Lung (tissue), 12 donors: ENCODE measurements around the gene PIEZO1. TPM values are rescaled to one million over a fixed set of nuclear protein-coding genes. Genes with fewer than 3 reads are reported as not detected.

ENCODE experiments used
- ATAC-seq: fragments of 200-7000 bp; cut with Tn5 transposase; one replicate; pipeline ENCODE4 v1.9.1; 2020; ENCODE audit warnings: moderate number of reproducible peaks; ENCODE audit not compliant: insufficient read depth, low FRiP score
- DNase-seq, 3 donors: peaks; one replicate each; pipeline ENCODE4 v3.0.0-alpha.2; 2013 to 2017
- H3K27ac ChIP-seq, 2 donors: one replicate each; pipeline ENCODE4 v1.5.1; 2013; ENCODE audit warnings: mild to moderate bottlenecking in 2 of 2, moderate library complexity in 2 of 2, control low read depth in 1 of 2, inconsistent platforms in 1 of 2, low read depth in 1 of 2, low read length in 1 of 2
- H3K27me3 ChIP-seq, 3 donors: one replicate each; pipeline ENCODE4 v1.5.1; 2013; ENCODE audit warnings: low read length in 2 of 3; ENCODE audit not compliant: control insufficient read depth in 3 of 3, insufficient read depth in 3 of 3
- H3K36me3 ChIP-seq, 4 donors: one replicate each; pipeline ENCODE4 v1.5.1; 2013; ENCODE audit warnings: low read length in 4 of 4, mild to moderate bottlenecking in 1 of 4, moderate library complexity in 1 of 4; ENCODE audit not compliant: control insufficient read depth in 4 of 4, insufficient read depth in 4 of 4
- H3K4me1 ChIP-seq, 5 donors: one replicate each; pipeline ENCODE4 v1.5.1; 2013; ENCODE audit warnings: low read length in 5 of 5, mild to moderate bottlenecking in 2 of 5, moderate library complexity in 1 of 5; ENCODE audit not compliant: control insufficient read depth in 5 of 5, insufficient read depth in 5 of 5
- H3K4me3 ChIP-seq: one replicate; pipeline ENCODE4 v1.5.1; 2013; ENCODE audit warnings: mild to moderate bottlenecking, control low read depth, moderate library complexity
- H3K9ac ChIP-seq, 2 donors: one replicate each; pipeline ENCODE4 v1.5.1; 2013; ENCODE audit warnings: low read length in 2 of 2, control low read depth in 1 of 2; ENCODE audit not compliant: insufficient read depth in 1 of 2
- H3K9me3 ChIP-seq, 4 donors: one replicate each; pipeline ENCODE4 v1.5.1; 2013; ENCODE audit warnings: low read length in 3 of 4, mild to moderate bottlenecking in 1 of 4, moderate library complexity in 1 of 4; ENCODE audit not compliant: control insufficient read depth in 4 of 4, insufficient read depth in 3 of 4
- WGBS, 2 donors: extraction: QIAGEN DNeasy Blood & Tissue Kit; methylation state at CpG; one replicate each; pipeline ENCODE4 v1.1.7; 2013; 5-methylcytosine and 5-hydroxymethylcytosine counted together
- polyA plus RNA-seq, 2 donors: library from polyadenylated mRNA; stranded (reverse); fragments of 200-250 nt; gene quantifications; one replicate each; pipeline ENCODE4 v1.2.1, GENCODE V29; 2013
- total RNA-seq, 2 donors: library from RNA; depleted of rRNA in 1 of 2; stranded (reverse); fragments of >200 nt in 1 of 2; gene quantifications; one replicate each; pipeline ENCODE4 v1.2.1, GENCODE V29; 2014 to 2021
- TF ChIP-seq, protein P1 (sequence below): IDR thresholded peaks from 2 replicates; pipeline ENCODE4 v1.5.1; 2012; ENCODE audit warnings: mild to moderate bottlenecking; ENCODE audit errors: control extremely low read depth, extremely low read depth
- donor health status: control.
- donor health status: control.
- donor health status: Bipolar disorder and iron deficiency.
- donor health status: healthy.
- donor health status: DM: yes; HTN: yes; CAD: no.

PIEZO1 gene
- total and polyA plus RNA-seq, 4 donors = 113 to 207 (median 190) TPM

DNA sequence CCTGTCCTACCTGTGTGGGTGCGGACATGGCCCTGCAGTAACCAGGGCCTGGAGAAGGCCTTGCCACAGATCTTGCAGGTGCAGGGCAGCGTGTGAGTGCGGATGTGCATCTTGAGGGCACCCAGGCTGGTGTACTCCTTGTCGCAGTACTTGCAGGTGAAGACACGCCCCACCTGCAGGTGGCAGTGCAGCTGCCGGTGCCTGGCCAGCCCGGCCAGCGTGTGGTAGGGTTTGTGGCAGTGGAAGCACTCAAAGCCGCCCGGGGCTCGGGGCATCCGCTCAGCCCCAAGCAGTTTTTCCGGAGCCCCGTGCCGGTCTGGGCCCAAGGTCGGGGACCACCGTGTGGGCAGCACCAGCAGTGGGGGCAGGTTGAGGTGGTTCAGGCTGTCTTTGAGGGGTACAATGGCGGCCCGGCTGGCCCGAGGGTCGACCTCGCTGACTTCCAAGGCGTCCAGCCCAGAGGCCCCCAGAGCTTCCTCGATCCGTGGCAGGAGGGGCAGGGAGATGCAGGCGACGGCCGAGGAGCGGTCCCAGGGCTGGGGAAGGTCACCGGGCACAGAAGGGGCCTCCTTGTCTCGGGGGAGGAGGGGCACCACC, 103.8 kb downstream of the PIEZO1 start:
- Histone ChIP-seq H3K9ac (no peak overlapping the region), H3K27me3 (peaks cover 0 to 33% (median 19%) of the 10 kb centered on the region in 3 donors), H3K27ac (no peak overlapping the region), H3K4me1 (peaks cover 0 to 4% (median 0%) of the 10 kb centered on the region in 5 donors), H3K9me3 (no peaks in the 10 kb centered on the region), H3K4me3 (no peak overlapping the region), H3K36me3 (no peaks in the 10 kb centered on the region)
- WGBS, 2 donors = 48 to 64% methylated on average over 30 to 31 of the region's 31 CpGs
- TF ChIP-seq, protein P1, sequence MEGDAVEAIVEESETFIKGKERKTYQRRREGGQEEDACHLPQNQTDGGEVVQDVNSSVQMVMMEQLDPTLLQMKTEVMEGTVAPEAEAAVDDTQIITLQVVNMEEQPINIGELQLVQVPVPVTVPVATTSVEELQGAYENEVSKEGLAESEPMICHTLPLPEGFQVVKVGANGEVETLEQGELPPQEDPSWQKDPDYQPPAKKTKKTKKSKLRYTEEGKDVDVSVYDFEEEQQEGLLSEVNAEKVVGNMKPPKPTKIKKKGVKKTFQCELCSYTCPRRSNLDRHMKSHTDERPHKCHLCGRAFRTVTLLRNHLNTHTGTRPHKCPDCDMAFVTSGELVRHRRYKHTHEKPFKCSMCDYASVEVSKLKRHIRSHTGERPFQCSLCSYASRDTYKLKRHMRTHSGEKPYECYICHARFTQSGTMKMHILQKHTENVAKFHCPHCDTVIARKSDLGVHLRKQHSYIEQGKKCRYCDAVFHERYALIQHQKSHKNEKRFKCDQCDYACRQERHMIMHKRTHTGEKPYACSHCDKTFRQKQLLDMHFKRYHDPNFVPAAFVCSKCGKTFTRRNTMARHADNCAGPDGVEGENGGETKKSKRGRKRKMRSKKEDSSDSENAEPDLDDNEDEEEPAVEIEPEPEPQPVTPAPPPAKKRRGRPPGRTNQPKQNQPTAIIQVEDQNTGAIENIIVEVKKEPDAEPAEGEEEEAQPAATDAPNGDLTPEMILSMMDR = no peak
- DNase-seq (no peak), ATAC-seq (no peak)

DNA sequence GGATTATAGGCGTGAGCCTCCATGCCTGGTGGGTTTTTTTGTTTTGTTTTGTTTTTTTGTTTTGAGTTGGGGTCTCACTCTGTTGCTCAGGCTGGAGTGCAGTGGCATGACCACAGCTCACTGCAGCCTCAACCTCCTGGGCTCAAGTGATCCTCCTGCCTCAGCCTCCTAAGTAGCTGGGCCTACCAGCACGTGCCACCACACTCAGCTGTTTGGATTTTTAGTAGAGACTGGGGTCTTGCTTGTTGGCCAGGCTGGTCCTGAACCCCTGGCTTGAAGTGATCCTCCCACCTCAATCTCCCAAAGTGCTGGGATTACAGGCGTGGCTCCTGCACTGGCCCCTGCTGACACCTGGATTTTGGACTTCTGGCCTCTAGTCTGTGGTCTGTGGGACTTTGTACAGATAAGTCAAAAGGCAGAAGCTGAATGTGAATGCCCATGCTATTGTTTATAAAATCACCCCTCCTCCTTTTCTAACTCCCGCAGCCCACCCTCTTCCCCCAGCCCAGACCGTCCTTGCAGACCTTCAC, 104.4 kb downstream of the PIEZO1 start:
- Histone ChIP-seq H3K4me1 (peaks cover 0 to 2% (median 0%) of the 10 kb centered on the region in 5 donors), H3K9me3 (no peaks in the 10 kb centered on the region), H3K9ac (no peak overlapping the region), H3K27ac (no peak overlapping the region), H3K27me3 (peaks cover 0 to 30% (median 15%) of the 10 kb centered on the region in 3 donors), H3K36me3 (no peaks in the 10 kb centered on the region), H3K4me3 (no peak overlapping the region)
- 86 to 92% methylated on average over 5 of the region's 5 CpGs for WGBS, 2 donors
- TF ChIP-seq, protein P1 = no peak
- DNase-seq (no peak), ATAC-seq (no peak)

DNA sequence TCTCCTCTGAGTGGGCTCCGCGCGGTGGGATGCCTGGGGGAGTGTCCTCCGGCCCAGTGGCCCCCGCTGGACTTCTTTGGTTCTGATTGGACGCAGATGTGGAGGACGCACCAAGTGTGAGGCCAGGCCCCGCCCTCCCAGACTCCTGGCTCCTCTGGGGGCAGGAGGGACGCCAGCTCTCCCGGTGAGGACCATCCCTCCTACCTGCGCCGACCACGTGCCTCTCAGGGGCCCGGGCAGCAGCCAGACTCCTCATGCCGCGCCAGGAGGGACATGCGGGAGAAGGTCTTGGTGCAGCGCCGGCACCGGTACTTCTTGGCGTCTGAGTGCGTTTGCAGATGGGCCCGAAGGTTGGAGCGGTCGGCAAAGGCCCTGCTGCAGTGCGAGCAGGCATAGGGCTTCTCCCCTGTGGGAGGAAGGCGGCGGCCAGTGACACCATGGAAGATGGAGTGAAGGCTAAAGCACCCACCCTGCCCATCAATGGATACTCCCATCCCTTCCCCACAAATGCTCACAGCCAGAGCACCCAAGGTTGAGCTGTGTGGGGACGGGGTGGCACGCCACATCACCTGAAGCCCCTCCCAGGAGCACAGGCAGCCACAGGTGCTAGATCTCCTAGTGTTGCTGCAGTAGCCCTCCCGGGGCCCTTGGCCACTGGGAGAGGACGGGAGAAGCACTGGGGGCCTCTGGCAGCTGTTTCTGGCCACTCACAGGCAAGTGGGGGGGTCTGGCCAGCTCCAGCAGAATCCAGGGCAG, 106.6 kb downstream of the PIEZO1 start:
- Histone ChIP-seq H3K27me3 (peaks cover 0 to 10% (median 0%) of the 10 kb centered on the region in 3 donors), H3K4me3 (no peak overlapping the region), H3K36me3 (no peaks in the 10 kb centered on the region), H3K4me1 (peaks cover 0 to 2% (median 0%) of the 10 kb centered on the region in 5 donors), H3K27ac (no peak overlapping the region), H3K9ac (no peak overlapping the region), H3K9me3 (no peaks in the 10 kb centered on the region)
- DNase-seq (no peak), ATAC-seq (no peak)
- WGBS, 2 donors = 65 to 87% methylated on average over 32 of the region's 32 CpGs
- TF ChIP-seq, protein P1 = no peak
